ENCODE results near the gene ATG4D.

DNA sequence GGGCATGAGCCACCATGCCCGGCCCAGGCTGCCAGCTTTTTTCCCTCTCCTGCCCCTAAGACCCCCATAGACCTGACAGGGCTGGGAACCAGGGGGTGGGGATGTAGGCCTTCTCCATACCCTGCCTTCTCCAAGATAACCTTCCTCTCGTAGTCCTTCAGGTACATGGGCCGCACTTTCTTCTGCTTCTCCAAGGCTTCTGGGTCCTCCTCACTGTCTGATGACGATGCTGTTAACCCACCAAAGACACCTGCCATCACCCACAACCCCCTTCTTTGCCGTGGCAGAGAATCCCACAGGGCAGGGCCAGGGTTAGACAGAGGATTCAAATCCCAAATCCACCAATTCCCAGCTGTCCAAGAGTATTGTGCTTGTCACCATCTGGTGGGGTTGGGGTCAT is 18.9 kb downstream of the ATG4D start:
- TF ChIP-seq, protein P1, sequence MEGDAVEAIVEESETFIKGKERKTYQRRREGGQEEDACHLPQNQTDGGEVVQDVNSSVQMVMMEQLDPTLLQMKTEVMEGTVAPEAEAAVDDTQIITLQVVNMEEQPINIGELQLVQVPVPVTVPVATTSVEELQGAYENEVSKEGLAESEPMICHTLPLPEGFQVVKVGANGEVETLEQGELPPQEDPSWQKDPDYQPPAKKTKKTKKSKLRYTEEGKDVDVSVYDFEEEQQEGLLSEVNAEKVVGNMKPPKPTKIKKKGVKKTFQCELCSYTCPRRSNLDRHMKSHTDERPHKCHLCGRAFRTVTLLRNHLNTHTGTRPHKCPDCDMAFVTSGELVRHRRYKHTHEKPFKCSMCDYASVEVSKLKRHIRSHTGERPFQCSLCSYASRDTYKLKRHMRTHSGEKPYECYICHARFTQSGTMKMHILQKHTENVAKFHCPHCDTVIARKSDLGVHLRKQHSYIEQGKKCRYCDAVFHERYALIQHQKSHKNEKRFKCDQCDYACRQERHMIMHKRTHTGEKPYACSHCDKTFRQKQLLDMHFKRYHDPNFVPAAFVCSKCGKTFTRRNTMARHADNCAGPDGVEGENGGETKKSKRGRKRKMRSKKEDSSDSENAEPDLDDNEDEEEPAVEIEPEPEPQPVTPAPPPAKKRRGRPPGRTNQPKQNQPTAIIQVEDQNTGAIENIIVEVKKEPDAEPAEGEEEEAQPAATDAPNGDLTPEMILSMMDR (conservative IDR thresholded peaks at IDR 0.05; ENCODE audit: low read length), result no peak
- no peak for TF ChIP-seq EZH2phosphoT487 (IDR thresholded peaks at IDR 0.05; ENCODE audit: borderline replicate concordance, low read depth, low read length)

Data from OCI-LY7 (cell line).